K562 (cell line): ENCODE results near the gene PPP2R5A. TPM values are rescaled to one million over a fixed set of nuclear protein-coding genes. Genes with fewer than 3 reads are reported as not detected.

ENCODE experiments used
- ADNP ChIP-seq: fragments of 200-800 bp; sonication (Bioruptor generic); IDR thresholded peaks from 2 replicates; pipeline ENCODE4 v1.6.1; 2016; ENCODE audit warnings: missing genetic modification characterization, missing compliant biosample characterization
- BACH1 ChIP-seq: fragments of 200-800 bp; sonication (Bioruptor generic); IDR thresholded peaks from 2 replicates; pipeline ENCODE4 v1.6.1; 2016; ENCODE audit warnings: missing genetic modification characterization, missing compliant biosample characterization
- BRF2 ChIP-seq: IDR thresholded peaks from 3 replicates; pipeline ENCODE4 v1.6.1; 2011; ENCODE audit warnings: borderline replicate concordance, mild to moderate bottlenecking; ENCODE audit not compliant: insufficient read length, insufficient read depth
- CBX3 ChIP-seq, 2 experiments: IDR thresholded peaks; 1 replicate in 1 of 2; 2 replicates in 1 of 2; pipeline ENCODE4 v1.6.1; 2012; ENCODE audit warnings: inconsistent platforms in 2 of 2, low read length in 2 of 2, borderline replicate concordance in 1 of 2, control low read depth in 1 of 2
- CHD4 ChIP-seq: fragments of 200-600 bp; sonication (generic); IDR thresholded peaks from 3 replicates; pipeline ENCODE4 v1.6.1; 2012; ENCODE audit warnings: low read depth, mild to moderate bottlenecking, mixed read lengths, low read length, inconsistent platforms; ENCODE audit not compliant: insufficient read depth, insufficient replicate concordance, poor library complexity, severe bottlenecking
- CREB5 ChIP-seq: fragments of 250-450 bp; sonication (Bioruptor Pico); IDR thresholded peaks from 2 replicates; pipeline ENCODE4 v1.5.0; 2020; ENCODE audit warnings: mild to moderate bottlenecking
- E2F4 ChIP-seq: sonication (generic); formaldehyde crosslinking; IDR thresholded peaks from 2 replicates; pipeline ENCODE4 v1.8.0; 2022; ENCODE audit warnings: mild to moderate bottlenecking, low read depth, missing genetic modification reagents
- EGR1 ChIP-seq: fragments of 450-650 bp; conservative IDR thresholded peaks from 2 replicates; pipeline ENCODE4 v1.6.1; 2017; ENCODE audit warnings: mild to moderate bottlenecking
- FOXJ2 ChIP-seq: fragments of 200-800 bp; sonication (Bioruptor generic); IDR thresholded peaks from 2 replicates; pipeline ENCODE4 v1.6.1; 2016; ENCODE audit warnings: missing genetic modification characterization, missing compliant biosample characterization
- GTF2E2 ChIP-seq: fragments of 200-800 bp; sonication (Bioruptor generic); IDR thresholded peaks from 2 replicates; pipeline ENCODE4 v1.6.1; 2016; ENCODE audit warnings: missing genetic modification characterization, missing compliant biosample characterization
- HDGF ChIP-seq: fragments of 450-650 bp; IDR thresholded peaks from 2 replicates; pipeline ENCODE4 v1.6.1; 2016
- HLTF ChIP-seq: fragments of 450-650 bp; IDR thresholded peaks from 2 replicates; pipeline ENCODE4 v1.6.1; 2016
- HSF4 ChIP-seq: fragments of 250-450 bp; sonication (Bioruptor Pico); IDR thresholded peaks from 2 replicates; pipeline ENCODE4 v2.1.2; 2022; ENCODE audit warnings: mild to moderate bottlenecking, moderate library complexity, borderline replicate concordance
- KDM1A ChIP-seq, 2 experiments: fragments of 450-650 bp; IDR thresholded peaks; 2 replicates each; pipeline ENCODE4 v1.6.1; 2016; ENCODE audit warnings: mild to moderate bottlenecking in 2 of 2
- MCM7 ChIP-seq, 2 experiments: fragments of 450-650 bp; IDR thresholded peaks; 2 replicates each; pipeline ENCODE4 v1.6.1; 2016 to 2018
- NBN ChIP-seq: fragments of 450-650 bp; IDR thresholded peaks from 2 replicates; pipeline ENCODE4 v1.6.1; 2016; ENCODE audit warnings: low read depth, mild to moderate bottlenecking
- NFE2 ChIP-seq: IDR thresholded peaks from 2 replicates; pipeline ENCODE4 v1.6.1; 2014; ENCODE audit warnings: antibody characterized with exemption, low read depth
- NRF1 ChIP-seq, 2 experiments: fragments of 450-650 bp; IDR thresholded peaks in 1 of 2; conservative IDR thresholded peaks in 1 of 2; 2 replicates each; pipeline ENCODE4 v1.6.1; 2014; ENCODE audit warnings: mild to moderate bottlenecking in 2 of 2
- PCBP2 ChIP-seq: fragments of 200-400 bp; formaldehyde crosslinking; IDR thresholded peaks from 2 replicates; pipeline ENCODE4 v1.6.1; 2018; ENCODE audit warnings: low read length, low read depth, mild to moderate bottlenecking, moderate library complexity; ENCODE audit not compliant: poor library complexity, severe bottlenecking
- PML ChIP-seq: IDR thresholded peaks from 2 replicates; pipeline ENCODE4 v1.6.1; 2012; ENCODE audit warnings: low read length, inconsistent platforms
- POLR2G ChIP-seq: fragments of 200-400 bp; formaldehyde crosslinking; IDR thresholded peaks from 2 replicates; pipeline ENCODE4 v1.6.1; 2017; ENCODE audit warnings: low read depth, mild to moderate bottlenecking, antibody characterized with exemption, low read length, moderate library complexity
- RB1 ChIP-seq: fragments of 450-650 bp; IDR thresholded peaks from 2 replicates; pipeline ENCODE4 v1.6.1; 2017; ENCODE audit warnings: low read depth, mild to moderate bottlenecking
- RBM34 ChIP-seq: fragments of 200-400 bp; formaldehyde crosslinking; IDR thresholded peaks from 2 replicates; pipeline ENCODE4 v1.6.1; 2018; ENCODE audit warnings: low read length, borderline replicate concordance; ENCODE audit not compliant: insufficient read depth
- SMARCA4 ChIP-seq: fragments of 450-650 bp; IDR thresholded peaks from 2 replicates; pipeline ENCODE4 v1.6.1; 2016
- STAT5A ChIP-seq: IDR thresholded peaks from 2 replicates; pipeline ENCODE4 v1.6.1; 2012; ENCODE audit warnings: low read length, inconsistent platforms, borderline replicate concordance
- TCF15 ChIP-seq: fragments of 250-450 bp; sonication (Bioruptor Pico); IDR thresholded peaks from 2 replicates; pipeline ENCODE4 v1.8.0; 2022; ENCODE audit warnings: moderate library complexity, mild to moderate bottlenecking, inconsistent platforms
- XRCC5 ChIP-seq: fragments of 200-400 bp; formaldehyde crosslinking; IDR thresholded peaks from 2 replicates; pipeline ENCODE4 v1.6.1; 2017; ENCODE audit warnings: low read depth, mild to moderate bottlenecking, low read length
- YBX1 ChIP-seq: fragments of 450-650 bp; IDR thresholded peaks from 2 replicates; pipeline ENCODE4 v1.7.1; 2016; ENCODE audit warnings: mild to moderate bottlenecking
- ZNF583 ChIP-seq: fragments of 250-450 bp; sonication (Bioruptor Pico); IDR thresholded peaks from 2 replicates; pipeline ENCODE4 v1.4.0; 2020
- ZNF79 ChIP-seq: fragments of 250-450 bp; sonication (Bioruptor Pico); IDR thresholded peaks from 2 replicates; pipeline ENCODE4 v1.4.0; 2020; ENCODE audit warnings: low read depth, mild to moderate bottlenecking, moderate library complexity
- polyA plus RNA-seq, 8 experiments: library from polyadenylated mRNA; depleted of rRNA in 4 of 8; stranded (reverse) in 5 of 8; unstranded in 3 of 8; fragments of >200 nt; fragmentation: Nextera tagmentation in 2 of 8; fragmentation: Illumina TruSeq in 1 of 8; extraction: Ambion mirVana in 2 of 8; extraction: Trizol in 1 of 8; gene quantifications; 2 replicates each; pipeline versions ENCODE4 v1.2.1 to v1.2.3, GENCODE V29; 2011 to 2014; ENCODE audit warnings: inconsistent platforms in 1 of 8, missing spikeins in 1 of 8
- total RNA-seq, 7 experiments: library from RNA; depleted of rRNA in 6 of 7; stranded (reverse); fragments of >200 nt in 6 of 7; fragmentation: Illumina TruSeq in 2 of 7; extraction: Trizol in 2 of 7; gene quantifications; 2 replicates each; pipeline versions ENCODE4 v1.2.1 to v1.2.3, GENCODE V29; 2011 to 2021; ENCODE audit warnings: low replicate concordance in 1 of 7

Gene PPP2R5A
- total and polyA plus RNA-seq, 9 of the 15 experiments (the other 6 are each of a cell fraction or from before 2014, with no cell fraction given) = 26.9 to 106 (median 64.3) TPM

- TF ChIP-seq BRF2 (no peak), PML (no peak), GTF2E2 (tag) (no peak), E2F4 (CRISPR knock-in tag) (no peak), POLR2G (no peak), SMARCA4 (no peak), ZNF79 (CRISPR knock-in tag) (0 out of 2 replicates have a peak, but pooled peaks have one; percentile 34), CBX3 (IDR thresholded peaks at IDR 0.05; ENCODE audit: borderline replicate concordance in 1 of 2, low read length in 2 of 2) (no peak), FOXJ2 (no peak), XRCC5 (no peak), NFE2 (no peak), ZNF583 (peak; percentile 89; the same call in 1 of the 2 replicates), NBN (no peak), HDGF (no peak), YBX1 (no peak), KDM1A (IDR thresholded peaks at IDR 0.05) (no peak), STAT5A (no peak), RBM34 (no peak), CREB5 (CRISPR knock-in tag) (no peak), BACH1 (tag) (0 out of 2 replicates have a peak, but pooled peaks have one; percentile 48), RB1 (no peak), NRF1 (conservative IDR thresholded peaks at IDR 0.05 in 1 of 2, IDR thresholded peaks at IDR 0.05 in 1 of 2) (no peak), ADNP (tag) (no peak), MCM7 (IDR thresholded peaks at IDR 0.05) (no peak), HLTF (no peak), TCF15 (CRISPR knock-in tag) (peak; percentile 34; the same call in 1 of the 2 replicates), HSF4 (CRISPR knock-in tag) (no peak), CHD4 (no peak), EGR1 (no peak), PCBP2 (no peak)
Observed at GRCh38 chr1:212238552-212238951, 46.7 kb upstream of the PPP2R5A start (continued).
